ENCODE data around the gene VPS45.

The VPS45 gene

DNA sequence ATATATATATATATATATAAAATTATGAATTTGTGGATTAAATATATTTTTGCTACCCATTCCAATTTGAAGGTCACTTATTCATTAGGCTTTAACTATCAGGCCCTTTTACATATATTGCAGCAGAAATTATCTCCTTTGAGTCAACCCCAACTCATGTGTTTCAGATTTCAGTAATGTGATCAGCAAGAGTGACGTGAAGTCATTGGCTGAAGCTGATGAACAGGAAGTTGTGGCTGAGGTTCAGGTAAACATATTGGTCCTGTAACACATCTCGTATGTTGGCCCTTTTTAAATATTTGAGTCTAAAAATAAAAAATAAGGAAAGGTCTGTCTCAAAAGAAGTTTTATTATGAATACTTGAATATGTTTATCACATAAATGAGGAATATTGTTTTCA is 8.5 kb downstream of the VPS45 start:
- DNase-seq = no peak

DNA sequence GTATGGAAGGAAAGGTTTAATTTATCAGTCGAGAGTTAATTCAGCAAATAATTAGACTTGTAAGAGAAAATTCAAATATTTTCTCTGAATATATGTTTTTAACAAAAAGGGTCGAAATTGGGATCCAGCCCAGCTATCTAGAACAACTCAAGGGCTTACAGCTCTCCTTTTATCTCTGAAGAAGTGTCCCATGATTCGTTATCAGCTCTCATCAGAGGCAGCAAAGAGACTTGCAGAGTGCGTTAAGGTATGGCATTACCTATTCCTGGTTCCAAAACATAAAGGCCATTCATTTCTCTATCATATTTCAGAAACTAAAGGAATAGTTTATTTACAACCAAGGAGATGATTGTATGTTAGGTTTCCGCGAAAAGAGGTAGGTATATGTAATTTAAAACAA is 9.4 kb downstream of the VPS45 start:
- DNase-seq = no peak

- DNase-seq = no peak
Observed at GRCh38 chr1:150080784-150081183, 13.2 kb downstream of the VPS45 start.

DNA sequence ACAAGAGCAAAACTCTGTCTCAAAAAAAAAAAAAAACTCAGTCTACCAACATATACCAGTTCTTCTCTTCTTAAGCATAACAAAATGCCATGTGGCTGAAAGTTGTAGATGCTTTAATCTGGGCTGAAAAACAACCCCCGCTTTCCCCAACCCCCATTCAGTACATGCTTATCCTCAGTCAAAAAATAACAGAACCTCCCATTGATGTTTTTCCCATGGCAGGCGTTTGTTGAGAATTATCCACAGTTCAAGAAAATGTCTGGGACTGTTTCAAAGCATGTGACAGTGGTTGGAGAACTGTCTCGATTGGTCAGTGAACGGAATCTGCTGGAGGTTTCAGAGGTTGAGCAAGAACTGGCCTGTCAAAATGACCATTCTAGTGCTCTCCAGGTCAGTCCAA is 14.9 kb downstream of the VPS45 start:
- DNase-seq = no peak

GRCh38 chr1:150083907-150084306 is 16.3 kb downstream of the VPS45 start:
- DNase-seq = no peak

GRCh38 chr1:150085406-150085805 is 17.8 kb downstream of the VPS45 start:
- no peak for DNase-seq

DNA sequence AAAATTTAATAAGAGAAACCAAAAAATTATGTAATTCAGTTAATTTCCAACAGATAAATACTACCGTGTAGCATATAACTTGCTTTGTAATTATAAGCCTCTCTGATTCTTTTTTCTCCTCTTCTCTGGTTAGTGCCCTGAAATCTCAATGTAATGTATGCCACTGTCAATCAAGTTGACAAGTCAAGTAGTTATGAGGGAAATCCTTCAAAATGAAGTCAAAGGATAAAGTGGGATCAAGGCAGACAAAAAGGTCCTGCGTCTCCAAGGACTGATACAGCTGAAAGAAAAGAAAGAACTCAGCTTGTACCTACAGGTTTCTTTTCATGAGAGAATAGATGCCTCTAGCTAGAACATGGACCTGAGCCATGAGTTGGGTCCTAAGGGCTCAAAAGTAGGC is 19.8 kb downstream of the VPS45 start:
- no peak for DNase-seq

DNA sequence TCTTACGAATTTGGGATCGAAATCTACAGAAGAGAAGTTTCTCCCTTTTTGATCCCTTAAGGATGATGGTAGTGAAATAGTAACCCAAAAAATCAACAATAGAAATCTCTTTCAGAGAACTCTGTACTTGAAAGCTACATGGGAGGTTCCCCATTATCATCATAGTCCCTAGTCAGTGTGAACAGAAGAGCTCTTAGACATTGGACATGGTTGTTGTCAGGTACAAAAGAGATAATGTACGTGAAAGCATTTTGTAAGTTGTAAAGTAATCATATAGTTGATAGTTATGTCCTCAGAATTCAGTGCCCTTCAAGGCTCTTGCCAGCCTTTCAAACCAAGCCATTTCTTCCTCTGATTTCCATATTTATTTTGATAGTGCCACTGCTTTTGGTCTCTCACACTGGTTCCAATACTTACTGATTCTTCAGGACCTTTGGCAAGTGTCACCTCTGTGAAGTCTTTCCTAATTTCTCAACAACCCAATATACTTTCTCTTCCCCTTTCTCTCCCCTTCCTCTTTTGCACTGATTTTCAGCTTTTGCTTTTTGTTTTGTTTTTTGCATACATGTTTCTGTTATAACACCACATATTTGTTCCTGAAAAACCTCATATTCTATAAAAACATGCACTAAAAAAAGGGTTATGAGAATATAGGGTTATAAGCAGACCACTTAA is 22.4 kb downstream of the VPS45 start:
- no peak for DNase-seq

DNA sequence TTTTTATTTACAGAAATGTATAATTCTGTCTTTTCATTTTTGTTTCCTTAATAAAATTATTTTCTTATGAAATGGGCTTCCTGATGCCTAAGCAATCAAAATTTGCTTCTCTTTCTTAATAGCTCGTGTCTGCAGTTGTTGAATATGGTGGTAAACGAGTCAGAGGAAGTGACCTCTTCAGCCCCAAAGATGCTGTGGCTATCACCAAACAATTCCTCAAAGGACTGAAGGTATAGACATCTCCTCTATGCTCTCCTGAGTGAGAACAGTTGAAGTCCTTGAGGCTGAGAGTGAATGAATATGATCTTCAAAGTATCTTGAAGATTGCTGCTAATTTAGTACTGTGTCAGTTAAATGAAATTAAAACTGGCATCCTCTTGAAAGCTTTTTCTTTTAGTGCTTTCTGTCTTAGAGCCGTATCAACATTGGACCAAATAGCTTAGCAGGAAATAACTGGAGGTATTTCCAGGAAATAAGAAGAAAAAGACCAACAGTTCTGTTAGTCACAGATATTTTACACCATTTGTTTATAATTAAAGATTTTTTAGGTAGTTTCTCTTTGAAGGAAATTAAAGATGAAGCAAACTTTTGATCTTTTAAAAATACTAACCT is 24.7 kb downstream of the VPS45 start:
- no peak for DNase-seq

DNA sequence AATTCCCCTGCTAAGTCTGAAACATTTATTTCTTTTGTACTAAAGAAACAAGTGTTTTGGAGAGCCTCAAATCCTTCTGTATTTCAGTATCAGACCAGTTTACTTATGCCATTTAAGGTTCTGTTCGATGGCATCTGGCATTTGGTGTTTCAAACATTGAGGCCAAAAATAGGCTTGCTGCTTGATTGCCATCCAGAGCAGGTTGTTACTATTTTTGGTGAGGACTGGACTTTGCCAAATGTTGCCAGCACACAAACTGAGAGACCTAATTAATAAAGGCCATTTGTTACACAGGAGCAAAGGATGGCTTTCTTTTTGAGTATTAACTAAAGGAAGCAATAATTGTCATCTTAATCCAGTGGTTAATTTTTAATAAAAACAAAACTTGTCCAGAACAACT is 26.2 kb downstream of the VPS45 start:
- no peak for DNase-seq

- DNase-seq = no peak
Observed at GRCh38 chr1:150094734-150095265, 27.2 kb downstream of the VPS45 start.

DNA sequence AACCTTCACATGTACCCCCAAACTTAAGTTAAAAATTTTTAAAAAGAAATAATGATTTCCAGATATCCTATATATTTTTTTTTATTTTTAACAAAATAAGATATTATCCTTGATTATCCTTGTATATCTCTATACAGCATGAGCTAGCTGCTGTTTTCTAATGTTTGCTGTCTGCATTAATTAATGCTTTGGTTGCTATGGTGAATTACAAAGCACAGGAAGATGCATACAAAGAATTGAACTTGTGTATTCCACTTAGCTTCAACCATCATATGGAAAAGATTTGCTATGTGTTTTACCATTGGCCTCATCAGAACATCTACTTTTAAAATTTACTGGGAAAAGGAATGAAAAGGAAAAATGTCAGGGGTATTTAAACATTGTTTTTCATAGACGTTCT is 35.4 kb downstream of the VPS45 start:
- peak; percentile 37 for DNase-seq

GRCh38 chr1:150106341-150106740 is 38.8 kb downstream of the VPS45 start:
- no peak for DNase-seq

GRCh38 chr1:150109586-150109985 is 42.0 kb downstream of the VPS45 start:
- no peak for DNase-seq

DNA sequence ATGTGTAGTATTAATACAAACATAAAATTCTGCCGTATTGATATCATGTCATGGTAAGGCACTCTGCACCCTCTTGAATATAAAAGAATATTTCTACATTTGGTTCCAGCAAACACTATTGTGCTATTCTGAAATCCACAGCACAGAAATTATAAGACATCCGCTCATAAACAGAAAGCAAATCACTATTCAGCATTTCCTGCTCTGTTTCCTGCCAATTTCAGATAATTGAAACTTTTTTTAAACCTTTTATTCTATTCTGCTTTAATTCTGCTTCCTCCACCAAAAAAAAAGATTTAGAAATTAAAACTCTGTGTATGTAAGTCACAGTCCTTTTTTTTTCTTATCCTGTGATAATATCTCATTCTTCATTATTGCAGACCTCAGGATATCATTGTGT is 42.5 kb downstream of the VPS45 start:
- DNase-seq = no peak

DNA sequence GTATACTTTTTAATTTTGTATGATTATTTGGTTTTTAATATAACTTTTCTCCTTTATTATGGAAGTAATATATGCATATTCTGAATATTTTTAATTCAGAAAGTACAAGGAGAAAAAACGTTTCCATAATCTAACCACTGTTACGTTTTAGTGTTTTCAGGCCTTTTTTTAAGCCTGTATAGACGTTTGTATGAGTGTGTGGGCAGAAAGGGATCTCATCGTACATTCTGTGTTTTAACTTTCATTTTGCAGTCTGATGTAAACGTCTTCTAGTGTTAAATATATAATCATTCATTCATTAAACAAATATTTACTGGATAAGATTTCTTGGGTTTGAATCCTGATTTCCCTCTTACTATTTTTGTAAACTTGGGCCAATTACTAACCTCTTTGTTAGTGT is 44.1 kb downstream of the VPS45 start:
- DNase-seq = no peak

GRCh38 chr1:150115121-150115520 is 47.5 kb downstream of the VPS45 start:
- DNase-seq = no peak

DNA sequence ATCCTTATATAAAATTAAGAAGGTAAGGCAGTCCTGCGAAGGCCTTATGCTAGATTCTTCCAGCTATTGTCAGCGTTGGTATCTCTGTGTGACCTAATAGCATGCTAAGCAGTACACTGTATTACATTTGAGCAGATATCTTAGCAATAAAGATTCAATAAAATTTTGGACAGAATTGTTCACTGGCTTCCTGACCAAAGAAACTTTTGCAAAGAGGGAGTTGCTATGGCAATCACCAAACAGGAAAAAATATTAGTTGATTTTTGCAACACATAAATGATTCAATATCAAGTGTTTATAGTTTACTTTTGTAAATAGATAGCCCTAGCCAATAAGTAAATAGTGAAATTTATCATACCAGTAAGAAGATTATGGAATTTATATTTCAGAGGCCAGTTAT is 51.1 kb downstream of the VPS45 start:
- no peak for DNase-seq

- DNase-seq = no peak
Observed at GRCh38 chr1:150121236-150121862, 53.8 kb downstream of the VPS45 start.

- DNase-seq = no peak
Observed at GRCh38 chr1:150126811-150127210, 59.2 kb downstream of the VPS45 start.

- no peak for DNase-seq
Observed at GRCh38 chr1:150127464-150127863, 59.9 kb downstream of the VPS45 start.

DNA sequence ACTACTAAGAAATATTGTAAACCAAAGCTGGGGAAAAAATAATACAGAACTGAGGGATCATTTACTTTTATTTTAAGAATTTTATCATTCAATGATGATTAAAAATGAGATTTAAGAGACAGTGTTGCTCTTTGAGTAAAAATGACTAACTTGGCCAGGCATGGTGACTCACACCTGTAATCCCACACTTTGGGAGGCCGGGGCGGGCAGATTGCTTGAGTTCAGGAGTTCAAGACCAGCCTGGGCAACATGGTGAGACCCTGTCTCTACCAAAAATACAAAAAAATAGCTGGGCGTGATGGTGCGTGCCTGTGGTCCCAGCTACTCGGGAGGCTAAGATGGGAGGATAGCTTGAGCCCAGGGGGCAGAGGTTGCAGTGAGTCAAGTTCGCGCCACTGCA is 60.3 kb downstream of the VPS45 start:
- DNase-seq = no peak

DNA sequence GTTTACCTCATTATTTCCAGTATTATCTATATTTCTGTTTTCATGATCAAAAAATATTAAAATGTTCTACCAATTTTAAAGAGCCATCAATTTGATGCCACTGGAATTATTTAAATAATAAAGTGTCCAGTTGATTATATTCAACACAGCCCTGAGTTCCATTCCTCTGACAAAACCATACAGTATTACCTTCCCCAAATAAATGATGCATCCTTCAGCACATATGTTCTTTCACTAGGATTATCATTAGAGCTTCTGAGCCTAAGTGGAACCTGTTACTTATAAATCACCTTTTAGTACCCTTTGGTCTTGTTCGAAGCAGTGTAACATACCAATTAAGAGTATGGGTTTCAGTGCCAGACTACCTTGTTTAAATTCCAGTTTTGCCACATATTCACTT is 64.8 kb downstream of the VPS45 start:
- DNase-seq = no peak

GRCh38 chr1:150134537-150134936 is 67.0 kb downstream of the VPS45 start:
- DNase-seq = no peak
